GM19324 (cell line): ENCODE data around the gene MYO1E.
"Not testable (repeated sequence)": the region's sequence is repeated elsewhere in the genome, so short reads cannot be mapped to it uniquely, and the experiment has no call there.

Experiments
- ATAC-seq: cut with Tn5 transposase; IDR thresholded peaks from one replicate; pipeline ENCODE4 v1.9.1; 2021; ENCODE audit warnings: mild to moderate bottlenecking, moderate library complexity; ENCODE audit not compliant: unreplicated experiment, low FRiP score

The MYO1E gene

DNA sequence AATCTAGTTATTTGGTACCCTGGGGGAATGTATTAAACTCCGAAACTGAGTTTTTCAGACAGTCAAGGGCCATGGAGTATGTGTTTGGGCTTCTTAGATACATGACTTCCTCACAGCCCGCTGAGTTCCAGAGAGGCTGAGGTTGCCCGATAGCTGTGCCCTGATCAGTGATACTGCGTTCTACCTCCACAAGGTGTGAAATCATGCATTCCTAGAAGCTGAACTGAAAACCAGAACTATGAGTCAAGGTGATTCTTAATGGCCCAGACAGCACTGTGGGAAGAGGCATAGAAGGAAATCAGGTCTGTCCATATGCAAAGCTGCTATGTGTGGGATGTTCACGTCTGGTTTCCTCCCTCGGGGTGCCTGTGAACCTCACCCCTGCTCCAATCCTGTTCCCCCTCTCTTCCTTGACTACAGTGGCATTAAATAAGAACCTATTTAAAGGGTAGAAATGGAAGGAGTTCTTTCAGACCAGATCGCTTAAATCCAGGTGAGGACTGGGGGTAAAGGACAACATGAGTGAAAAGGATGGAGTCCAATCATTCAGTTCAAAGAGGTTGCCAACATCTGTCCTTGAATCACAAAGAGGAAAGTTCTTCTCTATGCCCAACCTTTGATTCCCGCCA lies 74.3 kb downstream of the MYO1E start:
- ATAC-seq, result peak; percentile 70

DNA sequence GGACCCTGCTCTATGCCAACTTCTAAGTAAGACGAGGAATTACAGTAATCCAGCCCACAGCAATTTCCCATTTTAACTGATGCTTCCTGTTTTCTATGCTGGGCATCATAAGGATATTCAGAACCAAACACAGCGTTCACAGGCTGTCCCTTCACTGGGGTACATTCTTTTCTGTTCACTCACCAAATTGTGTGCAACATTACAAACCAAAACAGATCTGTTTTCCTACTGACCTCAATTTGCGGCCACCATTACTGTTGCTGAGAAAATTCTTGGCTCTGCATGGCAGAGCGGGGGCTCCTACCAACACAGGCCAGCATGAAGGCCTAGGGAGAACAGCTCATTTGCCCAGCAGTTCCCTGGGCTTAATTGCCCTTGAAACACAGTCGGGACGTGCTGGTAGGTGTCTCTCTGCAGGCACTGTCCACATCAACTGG lies 76.5 kb downstream of the MYO1E start:
- ATAC-seq, result no peak

DNA sequence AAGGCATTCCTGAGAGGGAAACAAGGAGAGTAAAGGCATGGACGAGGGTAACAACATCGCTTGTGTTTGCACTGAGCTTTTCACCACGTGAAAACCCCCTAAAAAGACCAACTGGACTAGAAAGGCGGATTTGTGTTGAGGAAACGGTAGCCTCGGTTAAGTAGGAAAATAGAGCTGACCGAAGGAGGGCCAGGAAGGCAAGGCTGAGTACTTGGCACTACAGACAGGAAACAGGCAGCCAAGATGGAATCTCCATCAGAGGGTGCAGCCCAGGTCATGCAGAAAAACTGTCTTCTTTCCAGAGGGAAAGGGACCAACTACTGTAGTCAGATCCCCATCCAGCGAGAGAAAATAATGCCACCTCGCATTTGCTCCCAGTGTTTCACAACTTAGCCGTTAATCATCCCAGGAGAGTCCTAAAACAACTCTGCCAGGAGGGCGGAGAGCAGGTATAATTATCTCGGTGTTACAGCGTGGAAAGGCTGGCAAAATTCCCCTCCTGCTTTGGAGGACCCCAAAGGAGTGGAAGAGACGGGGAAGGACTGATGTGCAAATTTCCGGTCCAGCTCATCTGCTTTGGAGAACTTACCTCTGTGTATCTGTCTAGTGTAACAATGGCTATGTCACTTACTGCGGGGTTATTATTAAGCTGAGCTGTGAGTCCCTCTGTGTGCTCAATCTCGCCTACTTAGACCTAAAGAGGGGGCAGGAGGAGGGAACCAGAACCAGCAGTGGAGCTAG lies 77.2 kb downstream of the MYO1E start:
- no peak for ATAC-seq

DNA sequence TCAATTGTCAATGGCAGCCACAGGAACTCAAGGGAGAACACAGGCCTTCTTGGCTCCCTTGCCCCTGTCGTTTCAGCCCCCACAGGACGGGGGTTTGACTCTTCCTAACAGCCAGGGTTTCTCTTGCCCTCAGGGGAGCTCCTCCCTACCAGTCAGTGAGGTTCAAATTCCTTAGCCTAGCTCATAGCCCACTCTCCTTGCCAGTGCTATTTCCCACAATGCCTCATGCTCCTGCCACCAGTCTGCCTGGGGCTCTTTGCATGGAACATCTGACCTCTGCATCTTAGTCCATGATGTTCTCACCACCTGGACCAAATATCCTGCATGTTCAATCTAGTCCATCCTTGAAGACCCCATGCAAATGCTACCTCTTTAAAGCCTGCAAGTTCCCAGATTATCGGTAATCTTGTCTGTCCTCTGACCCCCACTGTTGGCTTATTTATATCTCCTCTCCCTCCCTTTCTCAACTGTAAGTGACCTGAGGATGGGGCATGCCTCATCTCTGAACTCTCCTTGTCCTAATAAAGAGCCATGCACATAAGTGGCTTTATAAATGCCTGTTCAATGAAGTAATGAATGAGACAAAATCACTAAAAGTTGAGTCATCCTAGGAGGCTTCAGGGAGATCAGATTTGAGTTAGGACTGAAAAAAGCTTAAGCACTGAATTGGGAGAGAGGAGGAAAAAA lies 78.0 kb downstream of the MYO1E start:
- no peak for ATAC-seq

DNA sequence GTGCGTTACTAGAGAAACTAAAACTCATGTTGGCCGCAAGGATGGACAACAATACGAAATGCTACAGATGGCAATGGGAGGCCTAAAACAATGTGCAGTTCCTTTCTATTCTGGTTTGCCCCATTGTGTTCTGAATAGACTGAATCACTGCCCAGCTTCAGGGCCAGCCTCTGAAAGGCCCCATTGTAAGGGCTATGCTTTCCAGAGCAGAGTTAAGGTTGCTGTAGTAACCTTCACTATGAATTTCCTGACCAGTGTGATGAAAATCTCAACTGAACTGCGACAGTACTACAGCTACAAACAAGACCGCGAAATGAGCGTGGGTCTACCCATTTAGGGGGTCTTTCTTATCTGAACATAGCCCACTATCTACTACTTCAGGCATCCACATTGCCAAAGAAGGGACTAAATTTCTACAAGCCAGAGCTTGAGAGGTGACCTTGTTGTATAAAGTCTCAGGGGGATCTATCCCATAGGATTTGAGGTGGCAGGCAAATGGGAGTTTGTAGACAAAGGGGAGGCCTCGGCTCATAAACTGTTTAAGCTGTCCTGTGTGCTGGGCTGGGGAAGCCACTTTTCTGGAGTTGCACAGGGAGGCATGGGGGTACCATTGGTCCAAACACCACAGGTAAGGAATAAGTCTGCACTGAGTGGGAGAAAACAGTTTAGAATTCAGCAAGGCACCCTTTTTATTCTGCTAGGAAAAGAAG lies 80.1 kb downstream of the MYO1E start:
- ATAC-seq, result no peak

DNA sequence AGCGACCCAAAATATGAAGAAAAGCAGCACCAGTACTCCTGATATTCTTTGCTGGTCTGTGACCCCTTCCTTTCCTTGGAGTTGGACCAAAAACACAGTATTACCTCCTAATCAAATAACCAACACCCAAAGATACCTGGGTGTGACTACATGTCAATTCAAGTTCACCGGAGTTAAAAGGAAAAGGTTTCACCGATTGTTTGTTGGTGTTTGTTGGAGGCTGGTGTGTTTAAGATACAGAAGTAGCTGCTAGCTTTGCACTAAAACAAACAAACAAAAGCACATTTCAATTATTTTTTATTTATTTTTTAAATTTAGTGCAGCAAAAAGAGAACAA lies 81.5 kb downstream of the MYO1E start:
- no peak for ATAC-seq

DNA sequence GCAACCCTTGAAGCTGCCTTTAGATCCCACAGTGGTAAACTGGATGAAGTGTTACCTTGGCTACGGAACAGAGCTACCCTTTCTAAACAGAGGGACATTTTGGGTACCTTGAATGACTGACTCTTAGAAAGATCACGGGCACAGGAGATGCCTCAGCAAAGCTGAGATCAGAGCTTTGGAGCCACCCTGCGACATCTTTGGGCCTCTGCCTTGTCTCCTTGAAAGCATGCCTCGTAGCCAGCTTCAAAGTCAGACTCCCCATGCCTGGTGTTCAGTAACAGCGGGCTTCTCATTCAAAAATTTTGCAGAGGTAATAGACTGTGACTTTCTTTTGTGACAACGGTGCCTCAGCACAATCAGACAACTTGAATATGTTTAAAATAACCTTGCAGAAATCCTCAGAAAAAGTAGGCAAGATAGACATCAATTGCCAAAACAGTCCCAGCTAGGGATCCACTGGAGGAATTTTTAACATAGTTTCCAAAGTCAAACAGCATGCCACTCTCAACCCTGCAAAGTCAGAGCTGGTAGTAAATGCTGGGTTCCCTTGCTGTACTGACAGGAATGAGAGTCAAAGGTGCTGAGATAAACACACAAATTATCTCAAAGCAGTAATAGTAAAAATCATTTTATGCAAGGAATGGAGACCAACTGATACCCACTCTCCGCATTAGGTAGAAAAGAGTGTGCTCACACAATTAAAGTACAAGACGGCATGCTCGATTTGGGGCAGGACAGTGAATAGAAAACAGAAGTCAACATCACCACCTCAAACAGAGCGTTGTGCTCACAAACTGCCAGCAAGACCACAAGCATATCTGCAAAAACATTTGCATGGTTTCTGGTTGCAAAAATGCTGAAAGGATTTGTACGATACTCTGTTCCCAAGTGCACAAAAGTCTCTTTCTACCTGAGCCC lies 82.1 kb downstream of the MYO1E start:
- ATAC-seq, result no peak

DNA sequence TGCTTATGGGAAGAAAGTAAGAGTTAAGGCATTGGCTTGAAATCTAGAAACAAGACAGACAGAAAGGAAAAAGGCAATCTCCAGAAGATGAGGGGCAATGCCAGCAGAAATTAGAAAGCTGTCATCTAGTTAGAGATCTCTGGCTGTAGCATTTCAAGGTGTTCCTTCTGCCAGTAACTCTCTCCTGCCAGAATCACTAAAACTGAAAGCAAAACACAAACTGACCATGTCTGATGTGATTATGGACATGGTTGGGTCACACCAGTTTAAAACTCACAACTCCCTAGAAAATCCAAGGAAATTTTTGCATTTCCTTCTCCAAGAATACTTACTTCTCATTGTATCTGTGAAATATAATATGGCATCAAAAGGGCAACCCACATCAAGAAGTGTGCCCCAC lies 83.1 kb downstream of the MYO1E start:
- ATAC-seq, result no peak

DNA sequence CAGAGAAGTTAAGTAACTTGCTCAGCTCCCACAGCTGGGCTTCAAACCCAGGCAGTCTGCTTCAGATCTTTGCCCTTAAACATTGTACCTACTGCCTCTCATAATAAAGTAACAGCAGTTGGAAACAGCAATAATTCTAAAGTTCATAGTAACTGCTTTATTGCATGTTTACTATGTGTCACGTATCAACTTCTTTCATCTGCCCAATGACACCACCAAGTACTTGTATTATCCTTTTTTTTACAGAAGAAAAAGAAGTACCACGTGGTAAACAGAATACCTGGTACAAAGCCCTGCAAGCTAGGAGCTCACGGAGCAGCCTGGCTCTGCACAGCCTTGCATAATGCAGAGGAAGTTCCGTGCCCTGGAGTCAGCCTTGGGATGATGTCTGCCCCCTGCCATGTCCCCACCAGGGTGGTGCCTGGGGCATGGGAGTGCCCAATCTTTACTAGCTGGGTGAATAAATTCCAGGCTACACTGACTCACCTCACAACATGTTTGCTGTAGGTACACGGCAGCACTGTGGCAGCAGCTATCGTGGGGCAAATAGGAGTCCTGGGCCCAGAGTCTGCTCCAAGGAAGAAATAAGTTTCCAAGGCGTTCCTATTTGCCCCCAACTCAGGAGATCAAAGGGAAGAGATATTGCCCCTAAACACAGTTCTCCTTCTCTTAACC lies 88.8 kb downstream of the MYO1E start:
- ATAC-seq, result no peak

DNA sequence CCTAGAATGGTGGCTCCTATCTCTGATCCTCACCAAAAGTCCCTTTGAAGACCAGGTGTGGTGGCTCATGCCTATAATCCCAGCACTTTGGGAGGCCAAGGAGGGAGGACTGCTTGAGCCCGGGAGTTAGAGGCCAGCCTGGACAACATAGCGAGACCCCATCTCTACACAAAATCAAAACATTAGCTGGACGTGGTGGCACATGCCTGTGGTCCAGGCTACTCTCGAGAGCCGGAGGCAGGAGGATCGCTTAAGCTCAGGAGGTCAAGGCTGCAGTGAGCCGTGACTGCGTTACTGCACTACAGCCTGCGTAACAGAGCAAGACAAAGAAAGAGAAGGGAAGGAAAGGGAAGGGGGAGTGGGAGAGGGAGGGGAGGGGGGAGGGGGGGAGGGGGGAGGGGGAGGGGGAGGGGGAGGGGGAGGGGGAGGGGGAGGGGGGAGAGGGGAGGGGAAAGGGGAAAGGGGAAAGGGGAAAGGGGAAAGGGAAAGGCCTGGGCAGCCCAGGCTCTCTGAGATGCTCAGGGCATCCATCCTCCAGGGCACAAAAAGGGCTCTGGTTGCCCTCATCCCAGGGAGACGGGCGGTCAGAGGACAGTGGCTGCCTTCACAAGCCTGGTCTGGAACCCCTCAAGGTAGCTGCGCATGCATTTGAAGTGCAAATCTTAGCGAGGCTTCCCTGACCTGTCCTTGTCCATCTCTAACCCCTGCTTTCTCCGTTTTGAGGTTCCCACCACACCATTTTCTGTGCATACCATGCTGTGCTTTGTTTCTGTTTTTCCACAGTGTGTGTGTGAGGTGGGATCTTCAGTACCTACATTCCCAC lies 89.9 kb downstream of the MYO1E start:
- no peak for ATAC-seq

DNA sequence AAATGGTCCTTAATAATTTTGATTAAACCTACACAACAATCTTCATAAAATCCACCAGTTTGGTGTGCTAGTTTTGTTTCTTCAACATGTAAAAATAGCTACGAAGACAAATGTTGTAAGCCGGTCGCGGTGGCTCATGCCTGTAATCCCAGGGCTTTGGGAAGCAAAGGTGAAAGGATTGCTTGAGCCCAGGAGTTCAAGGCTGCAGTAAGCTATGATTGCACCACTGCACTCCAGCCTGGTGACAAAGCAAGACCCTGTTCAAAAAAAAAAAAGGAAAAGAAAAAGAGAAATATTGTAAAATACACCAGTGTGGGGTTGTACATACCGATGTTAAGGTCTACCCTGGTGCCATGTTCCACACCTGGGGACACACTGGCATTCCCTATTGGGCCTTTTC lies 91.0 kb downstream of the MYO1E start:
- no peak for ATAC-seq

DNA sequence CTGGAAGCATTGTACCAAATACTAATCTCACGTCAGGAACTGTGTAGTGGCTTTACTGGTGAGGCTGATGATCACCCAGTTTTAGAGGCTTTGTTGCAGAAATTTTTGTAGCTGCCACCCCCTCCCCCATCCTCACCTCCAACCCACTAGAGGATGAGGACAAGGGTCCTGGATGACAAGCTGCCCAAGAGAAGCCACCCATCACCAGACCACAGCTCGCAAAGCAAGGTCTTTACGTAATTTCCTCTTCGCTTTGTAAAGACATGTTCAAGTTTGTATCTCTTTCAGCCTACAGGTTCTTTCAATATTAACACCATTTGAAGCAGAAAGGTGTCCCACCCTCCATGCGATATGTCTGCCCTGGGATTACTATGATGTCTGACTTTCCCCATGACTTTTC lies 91.8 kb downstream of the MYO1E start:
- no peak for ATAC-seq

DNA sequence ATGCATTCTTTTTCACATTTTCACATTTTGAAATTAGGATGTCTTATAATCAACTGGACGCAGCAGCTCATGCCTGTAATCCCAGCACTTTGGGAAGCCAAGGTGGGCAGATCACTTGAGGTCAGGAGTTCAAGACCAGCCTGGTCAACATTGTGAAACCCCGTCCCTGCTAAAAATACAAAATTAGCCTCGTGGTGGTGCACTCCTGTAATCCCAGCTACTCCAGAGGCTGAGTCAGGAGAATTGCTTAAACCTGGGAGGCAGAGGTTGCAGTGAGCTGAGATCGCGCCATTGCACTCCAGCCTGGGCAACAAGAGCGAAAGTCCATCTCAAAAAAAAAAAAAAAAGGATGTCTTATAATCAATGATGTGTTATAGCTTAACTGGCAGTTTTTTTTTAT lies 92.4 kb downstream of the MYO1E start:
- ATAC-seq, result not testable (repeated sequence)

DNA sequence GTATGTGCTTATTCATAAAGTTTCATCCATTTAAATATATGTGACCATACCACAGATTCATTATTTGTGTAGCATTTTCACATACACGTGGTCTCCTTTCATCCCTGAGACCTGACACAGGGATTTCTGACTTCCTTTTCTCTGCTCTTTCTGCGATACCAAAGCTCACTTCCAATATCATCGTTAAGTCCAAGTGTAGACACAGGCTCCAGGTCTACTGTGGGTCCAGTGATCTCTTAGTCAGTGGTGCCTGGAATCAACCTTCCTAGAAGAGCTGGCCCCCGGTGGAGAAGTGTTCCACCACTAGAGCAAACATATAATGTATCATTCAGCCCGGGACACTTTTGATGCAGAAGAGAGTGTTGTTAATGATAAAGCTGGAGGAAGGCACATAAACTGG lies 93.6 kb downstream of the MYO1E start:
- ATAC-seq, result no peak

DNA sequence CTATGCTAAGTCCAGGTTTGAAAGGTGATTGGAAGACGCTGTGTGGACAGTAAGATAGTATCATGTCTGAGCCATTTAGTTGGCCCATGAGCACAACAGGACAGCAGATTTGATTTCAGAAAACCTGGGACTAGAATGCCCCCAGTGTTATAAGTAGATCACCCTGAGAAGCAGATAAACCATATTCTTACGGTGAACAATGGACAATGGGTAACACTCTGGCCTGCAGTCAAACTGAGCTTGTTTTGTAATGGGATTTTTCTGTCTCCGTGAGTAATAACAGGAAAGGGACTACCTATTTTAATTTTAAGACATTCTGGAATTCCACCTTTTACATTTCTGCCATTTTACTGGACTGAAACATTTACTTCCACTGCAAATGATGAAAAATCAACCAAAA lies 94.6 kb downstream of the MYO1E start:
- no peak for ATAC-seq

DNA sequence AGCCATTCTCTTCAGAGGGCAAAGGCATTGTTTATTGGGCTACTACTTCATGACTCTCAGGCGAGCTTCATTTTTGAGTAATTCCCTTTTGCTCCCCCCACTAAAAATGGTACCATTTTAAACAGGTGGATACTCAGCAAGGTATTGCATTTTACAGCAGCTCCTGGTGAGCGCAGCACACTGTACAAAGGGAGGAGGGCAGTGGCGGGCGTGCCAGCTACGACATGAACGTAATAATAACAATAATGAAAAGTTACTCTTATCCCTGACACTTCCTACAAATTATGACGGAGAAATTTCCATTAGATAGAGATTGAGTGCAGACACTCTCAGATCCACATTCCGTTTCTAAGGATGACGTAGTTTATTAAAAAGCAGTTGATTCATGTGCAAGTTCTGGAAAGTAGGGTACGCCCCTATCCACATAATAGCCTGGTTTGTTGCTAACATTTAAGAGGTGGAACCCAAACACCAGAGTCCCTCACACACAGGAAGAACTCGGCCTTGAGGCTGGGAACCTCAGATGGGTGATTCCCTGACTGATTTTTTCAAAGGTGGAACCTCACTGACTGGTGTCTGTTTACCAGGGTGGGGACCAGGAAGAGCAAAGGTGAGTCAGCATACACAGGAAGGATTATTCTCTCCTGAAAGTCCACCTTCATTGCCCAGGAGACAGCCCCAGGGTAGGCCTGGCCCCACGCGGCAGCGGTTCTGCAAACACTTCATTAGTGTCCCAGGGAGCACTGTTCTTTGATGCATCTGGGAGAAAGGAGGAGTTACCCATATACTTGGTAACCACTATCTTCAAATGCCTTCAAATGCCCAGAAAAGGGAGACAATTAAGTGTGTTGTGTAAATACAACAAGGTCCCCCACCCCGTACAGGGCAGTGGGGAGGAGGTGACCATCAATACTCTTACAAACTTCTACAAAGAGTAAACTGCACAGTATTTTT lies 96.2 kb downstream of the MYO1E start:
- no peak for ATAC-seq

DNA sequence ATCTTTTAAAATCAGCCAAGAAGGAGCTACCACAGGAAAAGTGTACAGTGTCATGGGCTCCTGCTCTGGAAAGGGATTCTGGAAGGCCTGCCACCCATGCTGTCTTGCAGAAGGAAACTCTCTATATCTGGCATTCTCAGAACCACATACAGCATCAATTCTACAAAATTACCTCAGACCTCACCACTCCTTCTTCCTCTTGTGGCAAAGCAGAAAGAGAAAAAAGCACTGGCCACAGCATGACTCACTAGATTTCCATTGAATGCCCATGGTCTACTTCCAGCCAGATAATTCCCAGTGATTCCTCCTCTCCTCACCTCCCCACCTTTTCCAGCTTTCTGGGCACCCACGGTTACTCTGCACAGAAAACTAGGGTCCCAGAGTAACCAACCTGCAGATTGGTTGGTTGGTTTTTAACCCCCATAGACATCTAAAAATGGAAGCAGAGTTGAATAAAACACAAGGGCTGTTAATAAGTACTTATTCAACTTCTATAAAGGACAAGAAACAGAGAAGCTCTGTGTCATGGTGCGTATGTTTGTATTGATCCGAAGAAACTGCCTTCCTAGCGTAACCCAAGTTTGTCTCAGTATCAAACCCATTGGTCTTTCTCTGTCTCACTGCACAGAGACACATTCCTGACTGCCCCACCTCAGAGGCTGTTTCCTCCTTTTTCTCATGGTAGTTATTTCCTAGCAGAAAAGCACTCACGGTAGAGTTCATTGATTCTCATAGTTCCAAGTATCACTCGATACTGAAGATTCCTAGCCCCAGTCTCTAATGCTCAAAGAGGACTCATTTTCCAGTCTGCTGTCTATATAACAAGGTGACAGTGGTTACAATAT lies 98.3 kb downstream of the MYO1E start:
- ATAC-seq, result no peak
